SK-N-SH treated with all-trans-retinoic acid at 6 μM for 48 hours (cell line): ENCODE data around the gene FECH.

Experiments used
- ATAC-seq: fragments of 200-7000 bp; cut with Tn5 transposase; 3 replicates; pipeline ENCODE4 v1.9.1; 2020; ENCODE audit warnings: mild to moderate bottlenecking, moderate library complexity
- ARNTL ChIP-seq: fragments of 450-650 bp; formaldehyde crosslinking; IDR thresholded peaks from 2 replicates; pipeline ENCODE4 v1.5.0; 2020; ENCODE audit warnings: low read depth, mild to moderate bottlenecking, moderate library complexity, borderline replicate concordance
- BACH2 ChIP-seq: fragments of 250-450 bp; sonication (Bioruptor Pico); IDR thresholded peaks from 2 replicates; pipeline ENCODE4 v1.9.0; 2021; ENCODE audit warnings: mild to moderate bottlenecking, borderline replicate concordance
- CSDC2 ChIP-seq: fragments of 250-450 bp; sonication (Bioruptor Pico); IDR thresholded peaks from 2 replicates; pipeline ENCODE4 v1.5.0; 2020; ENCODE audit warnings: mild to moderate bottlenecking, moderate library complexity
- CSRNP3 ChIP-seq: fragments of 250-450 bp; sonication (Bioruptor Pico); IDR thresholded peaks from 2 replicates; pipeline ENCODE4 v1.5.1; 2021; ENCODE audit warnings: mild to moderate bottlenecking, moderate library complexity
- ESRRG ChIP-seq: fragments of 250-450 bp; sonication (Bioruptor Pico); IDR thresholded peaks from 2 replicates; pipeline ENCODE4 v1.6.1; 2021; ENCODE audit warnings: mild to moderate bottlenecking
- ISL1 ChIP-seq: fragments of 250-450 bp; sonication (Bioruptor Pico); IDR thresholded peaks from 2 replicates; pipeline ENCODE4 v2.1.2; 2022; ENCODE audit warnings: mild to moderate bottlenecking, moderate library complexity
- OSR1 ChIP-seq: fragments of 250-450 bp; sonication (Bioruptor Pico); IDR thresholded peaks from 2 replicates; pipeline ENCODE4 v1.8.0; 2022; ENCODE audit warnings: moderate library complexity, mild to moderate bottlenecking, inconsistent platforms
- PATZ1 ChIP-seq: fragments of 250-450 bp; sonication (Bioruptor Pico); IDR thresholded peaks from 2 replicates; pipeline ENCODE4 v1.8.0; 2020; ENCODE audit warnings: mild to moderate bottlenecking, moderate library complexity, borderline replicate concordance
- POU6F1 ChIP-seq: fragments of 250-450 bp; sonication (Bioruptor Pico); IDR thresholded peaks from 2 replicates; pipeline ENCODE4 v1.8.0; 2021; ENCODE audit warnings: low read depth, mild to moderate bottlenecking, moderate library complexity, borderline replicate concordance
- PPARA ChIP-seq: fragments of 250-450 bp; sonication (Bioruptor Pico); IDR thresholded peaks from 2 replicates; pipeline ENCODE4 v1.5.0; 2020; ENCODE audit warnings: mild to moderate bottlenecking, borderline replicate concordance
- RARB ChIP-seq: fragments of 250-450 bp; sonication (Bioruptor Pico); IDR thresholded peaks from 2 replicates; pipeline ENCODE4 v1.8.0; 2021; ENCODE audit warnings: mild to moderate bottlenecking, moderate library complexity
- SNAI2 ChIP-seq: fragments of 250-450 bp; sonication (Bioruptor Pico); IDR thresholded peaks from 2 replicates; pipeline ENCODE4 v1.5.0; 2020; ENCODE audit warnings: mild to moderate bottlenecking, moderate library complexity
- TCF4 ChIP-seq: fragments of 250-450 bp; sonication (Bioruptor Pico); IDR thresholded peaks from 2 replicates; pipeline ENCODE4 v1.8.0; 2021; ENCODE audit warnings: mild to moderate bottlenecking, moderate library complexity, borderline replicate concordance
- TOX ChIP-seq: fragments of 250-450 bp; sonication (Bioruptor Pico); IDR thresholded peaks from 2 replicates; pipeline ENCODE4 v1.8.0; 2021; ENCODE audit warnings: mild to moderate bottlenecking, moderate library complexity, borderline replicate concordance
- TSHZ2 ChIP-seq: fragments of 250-450 bp; sonication (Bioruptor Pico); IDR thresholded peaks from 2 replicates; pipeline ENCODE4 v1.5.0; 2020; ENCODE audit warnings: mild to moderate bottlenecking, moderate library complexity
- ZC3H10 ChIP-seq: fragments of 250-450 bp; sonication (Bioruptor Pico); IDR thresholded peaks from 2 replicates; pipeline ENCODE4 v1.5.1; 2021; ENCODE audit warnings: mild to moderate bottlenecking, moderate library complexity
- ZFP3 ChIP-seq: fragments of 250-450 bp; sonication (Bioruptor Pico); IDR thresholded peaks from 2 replicates; pipeline ENCODE4 v1.5.0; 2020; ENCODE audit warnings: mild to moderate bottlenecking, moderate library complexity
- ZFP30 ChIP-seq: fragments of 450-650 bp; formaldehyde crosslinking; IDR thresholded peaks from 2 replicates; pipeline ENCODE4 v1.5.0; 2022; ENCODE audit warnings: mild to moderate bottlenecking, moderate library complexity
- ZNF565 ChIP-seq: fragments of 450-650 bp; formaldehyde crosslinking; conservative IDR thresholded peaks from 2 replicates; pipeline ENCODE4 v1.5.0; 2020; ENCODE audit warnings: low read depth, mild to moderate bottlenecking, moderate library complexity
- ZNF70 ChIP-seq: fragments of 450-650 bp; formaldehyde crosslinking; IDR thresholded peaks from 2 replicates; pipeline ENCODE4 v1.5.0; 2020; ENCODE audit warnings: mild to moderate bottlenecking, moderate library complexity
- ZNF8 ChIP-seq: fragments of 450-650 bp; formaldehyde crosslinking; IDR thresholded peaks from 2 replicates; pipeline ENCODE4 v1.5.0; 2020; ENCODE audit warnings: mild to moderate bottlenecking, moderate library complexity

Gene FECH

GRCh38 chr18:57533868-57534510 is 52.5 kb downstream of the FECH start:
- no peak for ATAC-seq
- TF ChIP-seq PPARA (CRISPR knock-in tag) (no peak), TOX (CRISPR knock-in tag) (no peak), ZNF70 (CRISPR knock-in tag) (no peak), ZNF8 (CRISPR knock-in tag) (no peak), CSDC2 (CRISPR knock-in tag) (no peak), BACH2 (no peak), ESRRG (CRISPR knock-in tag) (no peak), CSRNP3 (CRISPR knock-in tag) (no peak), RARB (CRISPR knock-in tag) (no peak), ISL1 (no peak)

- TF ChIP-seq CSRNP3 (CRISPR knock-in tag) = no peak
- no peak for TF ChIP-seq TSHZ2 (CRISPR knock-in tag)
- TF ChIP-seq CSDC2 (CRISPR knock-in tag) = no peak
- TF ChIP-seq POU6F1 (CRISPR knock-in tag) = no peak
- TF ChIP-seq OSR1 = no peak
- no peak for TF ChIP-seq TCF4
- no peak for TF ChIP-seq ZNF565
- no peak for TF ChIP-seq ARNTL (CRISPR knock-in tag)
- TF ChIP-seq ZNF8 (CRISPR knock-in tag) = no peak
- TF ChIP-seq TOX (CRISPR knock-in tag) = no peak
- TF ChIP-seq ZFP3 (CRISPR knock-in tag) = no peak
- no peak for TF ChIP-seq ZFP30
- TF ChIP-seq ZC3H10 (CRISPR knock-in tag) = no peak
- TF ChIP-seq PATZ1 (CRISPR knock-in tag) = no peak
- no peak for TF ChIP-seq RARB (CRISPR knock-in tag)
- no peak for TF ChIP-seq ISL1
- ATAC-seq = peak; percentile 47
Observed at GRCh38 chr18:57533006-57533867, 53.3 kb downstream of the FECH start.

- no peak for ATAC-seq
- TF ChIP-seq RARB (CRISPR knock-in tag) (no peak), ISL1 (no peak), ZNF8 (CRISPR knock-in tag) (no peak), TCF4 (no peak), CSDC2 (CRISPR knock-in tag) (no peak), PPARA (CRISPR knock-in tag) (no peak), TOX (CRISPR knock-in tag) (no peak), ARNTL (CRISPR knock-in tag) (no peak), ZNF70 (CRISPR knock-in tag) (no peak), CSRNP3 (CRISPR knock-in tag) (no peak), ZFP3 (CRISPR knock-in tag) (no peak), TSHZ2 (CRISPR knock-in tag) (no peak), SNAI2 (CRISPR knock-in tag) (no peak)
Observed at GRCh38 chr18:57529151-57529550, 57.4 kb downstream of the FECH start.
